GM19468 (cell line): ENCODE results near the gene ZP2.
"Not testable (repeated sequence)": the region's sequence is repeated elsewhere in the genome, so short reads cannot be mapped to it uniquely, and the experiment has no call there.

ENCODE experiments used
- ATAC-seq: cut with Tn5 transposase; IDR thresholded peaks from one replicate; pipeline ENCODE4 v1.9.1; 2021; ENCODE audit warnings: mild to moderate bottlenecking, moderate library complexity, moderate number of reproducible peaks; ENCODE audit not compliant: unreplicated experiment; ENCODE audit errors: extremely low read depth

Gene ZP2

DNA sequence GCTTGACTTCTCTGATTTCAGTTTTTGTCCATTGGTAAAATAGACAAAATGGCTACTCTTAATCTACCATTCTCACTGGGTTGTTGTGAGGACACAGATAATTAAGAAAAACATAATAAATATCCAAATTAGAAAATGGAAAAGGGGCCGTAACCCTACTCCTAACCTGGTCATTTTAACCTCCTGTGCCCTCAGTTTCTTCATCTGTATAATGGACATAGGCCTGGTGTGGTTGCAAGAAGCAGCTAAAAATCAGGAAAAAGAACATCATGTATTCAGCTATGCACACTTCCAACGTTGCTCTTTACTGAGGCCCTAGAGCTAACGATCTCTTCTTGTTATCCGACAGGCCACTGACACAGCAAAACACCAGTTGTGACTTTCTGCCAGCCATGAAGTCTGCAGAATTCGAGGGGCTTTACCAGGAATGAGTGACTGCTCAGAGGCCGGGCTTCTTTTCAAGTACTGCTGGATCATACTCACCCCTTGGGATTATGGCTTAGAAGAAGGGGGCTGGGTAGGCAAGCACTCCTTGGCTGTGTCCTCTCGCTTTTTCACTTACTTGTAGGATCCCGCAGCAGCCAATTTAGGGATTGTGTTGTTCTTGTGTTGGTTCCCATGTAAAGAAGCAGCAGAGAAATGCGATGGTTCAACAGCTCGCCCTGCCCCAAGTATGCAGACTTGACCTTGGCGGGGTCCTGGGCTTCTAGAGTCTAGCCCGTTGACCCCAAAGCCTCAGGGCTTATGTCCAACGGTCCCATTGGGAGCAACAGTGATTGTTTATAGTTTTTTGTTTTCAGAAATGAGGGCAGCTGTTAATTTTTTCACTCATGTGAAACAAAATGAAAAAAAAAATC, 32.0 kb downstream of the ZP2 start:
- ATAC-seq: no peak

DNA sequence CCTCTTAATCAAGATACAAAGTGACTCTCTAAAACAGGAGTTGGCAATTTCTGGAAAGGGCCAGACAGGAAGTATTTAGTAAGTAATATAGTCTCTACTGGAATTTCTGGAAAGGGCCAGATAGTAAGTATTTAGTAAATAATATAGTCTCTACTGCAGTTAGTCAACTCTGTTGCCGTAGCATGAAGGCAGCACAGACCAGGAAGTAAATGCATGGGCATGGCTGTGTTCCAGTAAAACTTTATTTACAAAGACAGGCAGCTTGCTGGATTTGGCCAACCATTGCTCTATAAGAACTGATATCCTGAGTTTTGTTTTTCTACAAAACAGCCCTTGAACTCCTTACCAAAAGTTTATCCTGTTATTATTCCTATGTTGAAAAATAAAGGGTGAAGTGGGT, 36.0 kb downstream of the ZP2 start:
- ATAC-seq: no peak

DNA sequence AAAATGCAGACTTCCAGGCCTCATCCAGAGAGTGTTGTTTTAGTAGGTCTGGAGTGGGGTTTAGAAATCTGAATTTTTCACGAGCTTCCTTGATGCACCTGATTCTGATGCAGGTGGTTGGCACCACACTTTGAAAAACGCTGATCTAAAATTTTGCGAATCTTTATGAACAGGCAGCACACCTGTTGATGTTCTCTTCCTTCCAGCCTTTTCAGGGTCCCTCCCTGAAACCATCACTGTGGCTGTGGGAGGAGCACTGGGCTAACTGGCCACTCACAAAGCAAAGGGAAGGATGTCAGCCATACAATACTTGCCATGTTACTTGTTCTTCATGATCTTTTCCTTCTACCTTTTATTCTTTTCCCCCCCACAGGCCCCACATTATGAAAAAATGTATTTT, 38.7 kb downstream of the ZP2 start:
- no peak for ATAC-seq

DNA sequence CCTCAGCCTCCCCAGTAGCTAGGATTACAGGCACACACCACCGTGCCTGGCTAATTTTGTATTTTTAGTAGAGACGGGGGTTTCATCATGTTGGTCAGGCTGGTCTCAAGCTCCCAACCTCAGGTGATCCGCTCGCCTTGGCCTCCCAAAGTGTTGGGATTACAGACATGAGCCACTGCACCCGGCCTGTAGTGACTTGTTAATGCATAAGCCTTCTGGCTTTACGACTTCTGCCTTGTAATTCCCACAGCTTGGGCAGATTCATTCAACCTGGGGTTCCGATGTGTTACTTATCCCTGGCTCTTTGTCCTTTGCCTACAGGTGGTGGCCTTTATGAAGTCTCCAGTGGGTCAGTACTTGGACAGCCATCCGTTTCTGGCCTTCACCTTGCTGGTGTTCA, 41.3 kb downstream of the ZP2 start:
- ATAC-seq: not testable (repeated sequence)

DNA sequence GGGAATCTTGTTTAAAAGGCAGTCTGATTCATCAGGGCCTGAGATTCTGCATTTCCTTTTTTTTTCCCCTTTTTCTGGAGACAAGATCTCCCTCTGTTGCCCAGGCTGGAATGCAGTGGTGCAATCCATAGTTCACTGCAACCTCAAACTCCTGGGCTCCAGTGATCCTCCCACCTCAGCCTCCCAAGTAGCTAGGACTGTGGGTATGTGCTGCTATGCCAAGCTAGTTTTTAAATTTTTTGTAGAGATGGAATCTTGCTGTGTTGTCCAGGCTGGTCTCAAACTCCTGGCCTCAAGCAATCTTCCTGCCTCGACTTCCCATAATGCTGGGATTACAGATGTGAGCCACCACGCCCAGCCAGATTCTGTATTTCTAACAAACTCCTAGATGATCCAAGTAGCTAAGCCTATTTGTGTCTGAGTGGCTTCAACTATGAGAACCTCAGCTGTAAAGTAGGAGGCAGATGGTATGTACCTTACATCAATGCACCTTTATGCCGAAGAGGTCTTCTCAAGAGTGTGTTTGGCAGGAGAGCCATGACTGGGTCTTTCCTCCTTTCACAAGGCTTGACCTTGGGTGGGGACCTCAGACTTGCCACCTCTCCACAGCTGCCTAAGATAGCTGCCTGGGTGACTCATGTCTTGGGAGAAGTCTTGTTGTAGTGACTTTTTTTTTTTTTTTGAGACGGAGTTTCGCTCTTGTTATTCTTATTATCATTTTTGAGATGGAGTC, 42.0 kb downstream of the ZP2 start:
- no peak for ATAC-seq

DNA sequence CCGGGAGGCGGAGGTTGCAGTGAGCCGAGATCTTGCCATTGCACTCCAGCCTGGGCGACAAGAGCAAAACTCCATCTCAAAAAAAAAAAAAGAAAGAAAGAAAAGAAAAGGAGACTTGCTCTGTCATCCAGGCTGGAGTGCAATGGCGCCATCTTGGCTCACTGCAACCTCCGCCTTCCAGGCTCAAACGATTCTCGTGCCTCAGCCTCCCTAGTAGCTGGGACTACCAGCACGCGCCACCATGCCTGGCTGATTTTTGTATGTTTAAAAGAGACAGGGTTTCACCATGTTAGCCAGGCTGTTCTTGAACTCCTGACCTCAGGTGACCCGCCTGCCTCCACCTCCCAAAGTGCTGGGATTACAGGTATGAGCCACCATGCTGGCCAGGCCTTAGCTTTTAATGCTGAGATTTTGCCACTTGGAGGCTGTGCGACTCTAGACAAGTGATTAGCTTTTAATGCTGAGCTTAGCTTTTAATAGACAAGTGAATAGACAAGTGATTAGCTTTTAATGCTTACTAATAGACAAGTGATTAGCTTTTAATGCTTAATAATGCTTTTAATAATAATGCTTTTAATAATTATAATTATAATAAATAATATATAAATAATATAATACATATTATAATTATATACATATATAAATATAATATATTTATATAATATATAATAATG, 43.3 kb downstream of the ZP2 start:
- ATAC-seq: no peak

DNA sequence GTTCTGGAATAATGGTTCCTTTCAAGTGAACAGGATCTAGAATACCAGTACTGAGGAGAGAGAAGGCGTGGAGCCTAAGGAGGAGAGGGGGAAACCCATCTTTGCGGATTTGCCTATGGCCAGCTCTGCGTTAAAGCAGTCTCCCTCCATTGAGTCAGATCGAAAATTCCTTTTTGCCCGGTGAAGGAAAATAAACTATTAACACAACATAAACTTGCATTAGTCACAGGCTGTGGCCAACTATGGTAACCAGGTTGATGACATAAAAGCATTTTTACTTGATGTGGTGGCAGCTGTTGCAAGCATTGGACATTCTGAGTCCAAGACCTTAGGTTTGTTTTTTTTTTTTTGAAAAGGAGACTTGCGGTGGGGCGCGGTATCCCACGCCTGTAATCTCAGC, 44.0 kb downstream of the ZP2 start:
- no peak for ATAC-seq

DNA sequence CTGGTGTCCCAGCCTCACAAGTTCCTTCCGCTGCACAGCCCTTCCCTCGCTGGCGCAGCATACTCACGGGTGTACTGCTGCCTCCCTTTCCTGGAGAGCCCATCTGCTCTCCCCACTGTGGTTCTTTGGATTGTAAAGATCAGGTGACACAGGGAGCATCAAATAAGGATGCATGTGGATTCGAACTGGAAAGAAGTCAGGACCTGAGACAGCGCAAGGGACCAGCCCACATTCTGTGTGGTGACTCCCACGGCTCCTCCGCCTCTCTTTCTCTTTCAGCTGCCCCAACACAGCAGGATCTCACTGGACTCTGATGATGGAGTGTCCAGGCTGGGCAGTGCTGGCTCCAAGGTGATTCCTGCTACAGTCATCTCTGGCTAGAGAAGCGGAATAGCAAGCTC, 44.8 kb downstream of the ZP2 start:
- no peak for ATAC-seq

DNA sequence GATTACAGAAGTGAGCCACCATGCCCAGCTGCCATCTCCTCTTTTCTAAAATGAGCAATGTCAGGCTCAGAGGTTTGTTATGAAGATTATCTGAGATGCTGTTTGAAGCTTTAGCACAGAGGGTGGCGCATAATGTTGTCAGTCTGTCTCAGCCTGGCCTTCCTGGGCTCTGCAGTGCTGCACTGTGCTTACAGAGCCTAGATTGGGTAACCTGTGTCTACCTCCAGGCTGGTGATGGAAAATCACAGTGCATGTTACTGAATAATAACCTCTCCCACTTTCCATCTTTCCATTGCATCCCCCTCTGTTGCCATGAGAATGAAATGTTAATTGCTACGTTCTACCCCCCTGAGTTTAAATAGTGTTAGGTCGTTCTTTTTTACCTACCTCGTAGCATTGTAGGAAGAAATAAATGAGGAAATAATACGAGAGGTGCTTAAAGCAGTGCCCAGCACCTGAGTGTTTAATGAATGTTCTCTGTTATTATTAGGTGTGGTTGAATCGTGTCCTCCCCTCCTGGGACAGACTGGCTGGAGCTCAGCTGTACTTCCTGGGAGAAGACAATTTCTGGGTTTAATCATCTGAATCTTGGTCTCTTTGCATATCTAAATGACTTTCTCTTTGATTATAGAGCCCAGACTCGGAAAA, 46.7 kb downstream of the ZP2 start:
- ATAC-seq: no peak

DNA sequence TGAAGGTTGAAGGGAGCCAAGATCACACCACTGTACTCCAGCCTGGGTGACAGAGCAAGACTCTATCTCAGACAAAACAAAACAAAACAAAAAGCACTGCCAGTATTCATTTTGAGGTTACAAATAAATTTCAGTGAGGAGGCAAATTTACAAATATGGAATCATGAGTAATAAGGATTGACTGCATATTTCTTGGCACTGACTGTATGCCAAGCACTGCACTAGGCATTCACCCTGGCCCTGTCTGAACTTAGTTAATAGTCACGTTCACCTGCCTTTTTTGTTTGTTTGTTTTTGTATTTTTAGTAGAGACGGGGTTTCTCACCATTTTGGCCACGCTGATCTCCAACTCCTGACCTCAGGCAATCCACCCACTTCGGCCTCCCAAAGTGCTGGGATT, 47.8 kb downstream of the ZP2 start:
- no peak for ATAC-seq

DNA sequence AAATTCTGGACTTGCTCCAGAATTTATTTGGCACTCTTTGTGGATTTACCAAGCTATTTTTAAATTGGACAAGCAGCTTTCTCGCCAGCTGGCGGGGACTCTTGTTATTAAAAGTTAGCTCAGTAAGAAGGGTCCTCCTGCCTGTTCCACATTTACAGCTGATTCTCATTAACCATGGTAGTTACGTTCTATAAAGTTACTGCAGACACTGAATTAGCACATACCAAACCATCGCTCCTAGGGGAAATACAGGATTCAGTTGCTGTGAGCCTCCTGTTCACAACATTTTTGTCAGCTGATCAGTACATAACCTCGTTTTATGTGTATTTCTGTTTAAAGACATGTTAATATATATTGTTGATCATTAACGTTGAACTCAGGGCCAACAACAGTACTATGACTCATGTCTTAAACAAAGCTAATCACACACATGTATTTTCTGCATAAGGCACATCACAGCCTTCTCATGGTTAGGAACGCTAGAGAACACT, 48.7 kb downstream of the ZP2 start:
- no peak for ATAC-seq

DNA sequence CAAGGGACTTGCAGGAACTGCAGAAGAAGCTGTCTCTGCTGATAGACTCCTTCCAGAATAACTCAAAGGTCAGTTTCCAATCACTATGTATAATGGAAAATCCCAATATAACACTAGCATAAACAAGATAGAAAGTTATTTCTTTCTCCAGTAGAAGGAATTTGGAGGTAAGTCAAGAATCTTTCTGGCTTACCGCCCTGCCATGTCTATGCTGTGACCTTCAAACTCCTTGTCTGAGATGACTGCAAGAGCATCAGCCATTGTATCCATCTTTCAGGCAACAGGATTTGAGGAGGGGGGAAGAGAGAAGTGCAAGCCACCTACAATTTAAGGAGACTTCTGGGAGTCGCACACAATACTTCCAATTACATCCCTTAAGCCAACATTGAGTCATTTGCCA, 50.2 kb downstream of the ZP2 start:
- no peak for ATAC-seq

DNA sequence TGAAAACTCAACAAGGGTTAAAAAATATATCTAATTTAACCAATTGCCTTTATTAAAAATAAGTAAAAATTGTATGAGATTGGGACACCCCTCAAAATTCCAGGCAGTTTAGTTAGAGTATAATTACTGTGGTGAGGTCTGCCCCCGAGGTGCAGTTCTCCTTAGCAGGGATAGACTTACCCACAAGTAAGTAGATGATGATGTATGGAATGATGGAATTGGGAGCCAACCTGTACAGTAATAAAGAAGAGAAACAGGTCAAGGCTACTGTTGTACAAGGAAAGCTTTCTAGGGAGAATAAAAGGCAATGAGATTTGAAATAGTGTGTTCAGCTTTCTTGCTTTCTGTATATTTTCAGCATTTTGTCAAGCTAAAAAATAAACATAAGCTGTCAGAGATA, 51.1 kb downstream of the ZP2 start:
- ATAC-seq: no peak

DNA sequence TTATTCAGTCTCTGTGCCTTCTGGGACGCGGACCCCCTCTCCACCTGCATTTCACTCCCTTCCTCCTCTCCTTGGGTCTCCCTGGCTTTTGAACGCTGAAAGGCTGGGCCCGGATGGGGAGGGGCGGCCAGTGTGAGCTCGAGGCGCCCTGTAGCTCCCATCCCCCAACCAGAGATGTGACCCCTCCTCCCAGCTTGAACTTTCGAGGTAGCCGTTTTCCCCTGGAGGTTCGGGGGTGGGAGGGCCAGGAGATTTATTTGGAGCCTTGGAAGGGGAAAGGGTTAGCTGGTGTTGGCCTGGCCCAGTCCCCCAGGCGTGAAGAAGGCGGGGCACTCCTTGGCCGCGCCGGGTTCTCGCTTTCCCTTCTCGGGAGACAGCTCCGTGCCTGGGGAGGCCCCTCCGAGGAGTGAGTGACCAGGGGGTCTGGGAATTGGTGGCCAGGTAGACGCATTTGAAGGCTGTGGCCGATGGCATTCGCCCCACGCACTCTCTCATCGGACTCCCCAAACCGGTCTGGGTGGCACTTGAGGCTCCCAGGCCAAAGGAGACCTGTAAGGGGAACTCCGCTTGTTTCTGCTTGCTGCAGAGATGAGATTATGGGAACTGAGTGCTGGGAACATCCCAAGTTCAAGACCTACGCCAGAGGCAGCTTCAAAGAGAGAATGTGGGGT, 52.0 kb downstream of the ZP2 start:
- no peak for ATAC-seq

DNA sequence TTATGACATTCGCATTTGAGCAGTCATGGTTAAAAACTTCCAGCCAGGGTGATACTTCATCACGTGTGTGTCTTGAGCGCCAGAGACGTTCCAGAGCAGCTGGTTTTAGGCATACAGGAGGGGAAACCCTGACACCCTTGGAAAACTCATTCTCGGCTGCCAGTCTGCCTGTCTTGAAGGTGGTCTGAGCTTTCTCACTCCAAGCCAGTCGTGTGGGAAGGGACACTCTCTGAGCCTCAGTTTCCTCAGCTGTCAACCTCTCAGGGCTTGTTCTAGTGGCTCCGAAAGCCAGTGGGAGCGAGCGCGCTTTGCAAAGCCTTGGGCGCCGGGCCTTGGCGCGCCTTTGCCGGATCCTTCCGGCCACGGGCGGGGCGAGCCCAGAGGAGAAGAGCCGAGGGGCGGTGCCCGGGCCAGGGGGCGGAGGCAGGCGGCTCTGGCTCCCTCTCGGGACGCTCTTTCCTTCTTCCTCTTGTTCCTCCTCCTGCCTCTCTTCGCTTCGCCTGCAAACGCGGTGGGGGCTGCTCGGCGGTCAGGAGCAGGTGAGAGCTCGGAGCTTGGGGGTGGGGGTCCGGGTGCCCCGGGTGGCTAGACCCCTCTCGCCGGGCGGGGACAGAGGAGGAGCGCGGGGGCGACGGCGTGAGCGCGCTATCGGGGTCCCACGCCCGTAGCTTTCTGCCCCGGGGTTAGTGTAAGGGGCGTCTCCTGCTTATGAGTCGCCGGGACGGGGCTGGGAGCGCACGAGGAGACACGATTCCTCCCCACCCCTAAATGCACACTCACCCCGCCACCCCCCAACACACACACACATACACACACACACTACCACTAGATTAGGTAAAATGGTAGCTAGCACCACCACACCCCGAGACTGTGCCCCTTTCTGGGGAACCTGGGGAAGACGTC, 52.9 kb downstream of the ZP2 start, which contains the start of gene LDAF1:
LDAF1 (plus strand) TSS at position 467 of the 903 bp plus-strand sequence. CDS start 2,509 bp downstream, outside the sequence.
- ATAC-seq: peak; percentile 51

DNA sequence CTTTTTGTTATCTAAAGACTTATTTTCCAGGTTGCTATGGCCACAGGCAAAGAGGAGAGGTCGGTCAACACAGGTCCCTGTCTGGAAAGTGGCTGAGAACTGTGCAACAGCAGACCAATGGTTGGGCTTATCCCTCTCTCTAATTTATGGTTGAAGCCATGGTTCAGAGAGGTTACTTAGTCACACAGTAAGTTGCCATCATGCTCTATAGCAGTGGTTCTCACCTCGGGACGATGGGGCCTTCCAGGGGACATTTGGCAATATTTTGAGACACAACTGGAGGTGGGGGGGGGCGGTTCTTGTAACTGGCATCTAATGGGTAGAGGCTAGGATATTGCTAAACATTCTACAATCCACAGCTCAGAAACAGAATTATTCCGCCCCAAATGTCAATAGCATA, 53.7 kb downstream of the ZP2 start:
- no peak for ATAC-seq

DNA sequence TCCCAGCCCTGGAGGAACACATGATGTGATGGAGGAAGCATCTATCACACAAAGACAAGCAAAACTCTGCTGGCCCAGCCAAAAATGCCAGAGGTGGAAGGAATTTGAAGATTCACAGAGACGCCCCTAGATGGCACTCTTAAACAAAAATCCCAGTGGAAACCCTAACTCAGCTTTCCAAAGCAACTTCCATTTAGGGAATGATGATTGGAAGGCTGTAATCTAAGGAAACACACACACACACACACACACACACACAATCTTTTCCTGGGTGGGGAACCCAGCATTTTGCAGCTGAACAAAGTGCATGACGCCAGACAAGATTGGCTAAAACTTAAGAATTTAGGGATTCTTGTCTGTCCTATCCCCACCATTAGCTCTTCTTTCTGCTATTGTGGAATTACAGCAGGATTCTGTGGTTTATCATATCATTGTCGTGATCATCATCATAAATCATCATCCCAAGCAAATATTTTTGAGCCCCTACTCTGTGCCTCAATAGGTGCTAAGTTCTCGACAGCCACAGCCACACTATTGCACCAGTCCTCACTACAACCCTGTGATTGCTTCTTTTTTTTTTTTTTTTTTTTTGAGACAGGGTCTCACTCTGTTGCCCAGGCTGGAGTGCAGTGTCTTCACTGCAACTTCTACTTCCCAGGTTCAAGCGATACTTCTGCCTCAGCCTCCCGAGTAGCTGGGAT, 54.5 kb downstream of the ZP2 start:
- no peak for ATAC-seq

DNA sequence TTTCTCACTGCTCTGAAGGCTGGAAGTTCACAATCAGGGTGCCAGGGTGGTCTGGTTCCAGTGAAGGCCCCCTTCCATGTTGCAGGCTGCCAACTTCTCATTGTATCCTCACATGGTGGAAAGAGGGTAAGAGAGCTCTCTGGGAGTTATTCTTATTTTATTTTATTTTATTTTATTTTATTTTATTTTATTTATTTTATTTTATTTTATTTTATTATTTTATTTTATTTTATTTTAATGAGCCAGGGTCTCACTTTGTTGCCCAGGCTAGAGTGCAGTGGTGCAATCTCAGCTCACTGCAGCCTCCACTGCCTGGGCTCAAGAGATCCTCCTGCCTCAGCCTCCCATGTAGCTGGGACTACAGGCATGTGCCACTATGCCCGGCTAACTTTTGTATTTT, 55.4 kb downstream of the ZP2 start:
- not testable (repeated sequence) for ATAC-seq
